ENCODE measurements around the gene MAD2L2.

The MAD2L2 gene

GRCh38 chr1:11629184-11630016 lies 51.5 kb downstream of the MAD2L2 start:
- no peak for DNase-seq (ENCODE audit: low spot score)

GRCh38 chr1:11628767-11629166 lies 52.2 kb downstream of the MAD2L2 start:
- DNase-seq (ENCODE audit: low spot score), result no peak

- DNase-seq (ENCODE audit: low spot score), result no peak
Measured at GRCh38 chr1:11626551-11626950, 54.4 kb downstream of the MAD2L2 start.
